Sciatic nerve (tissue), 2 donors: Measurements from ENCODE around the gene PRKCH. TPM values are rescaled to one million over a fixed set of nuclear protein-coding genes. Genes with fewer than 3 reads are reported as not detected.

Experiments
- ATAC-seq: fragments of 200-7000 bp; cut with Tn5 transposase; one replicate; pipeline ENCODE4 v1.9.1; 2020; ENCODE audit warnings: mild to moderate bottlenecking, moderate library complexity
- DNase-seq: peaks from one replicate; pipeline ENCODE4 v3.0.0-alpha.2; 2020; ENCODE audit warnings: low spot score
- intact Hi-C: fragments of 100-400 bp; cut with DNase I; formaldehyde crosslinking; loops from one replicate; pipeline ENCODE4 v1.14.2; 2022
- total RNA-seq: library from RNA; stranded (reverse); fragmentation: NEBNext Ultra II Directional; extraction: Animal tissue kit (Norgen Biotek cat#: 25700); gene quantifications from one replicate; pipeline ENCODE4 v1.2.1, GENCODE V29; 2021
- donor health status: DM: no; HTN: no; CAD: no.
- donor health status: DM: no; HTN: no; CAD: no.

PRKCH gene
- total RNA-seq, 1 donor from 2014 or later: 52.9 TPM

DNA sequence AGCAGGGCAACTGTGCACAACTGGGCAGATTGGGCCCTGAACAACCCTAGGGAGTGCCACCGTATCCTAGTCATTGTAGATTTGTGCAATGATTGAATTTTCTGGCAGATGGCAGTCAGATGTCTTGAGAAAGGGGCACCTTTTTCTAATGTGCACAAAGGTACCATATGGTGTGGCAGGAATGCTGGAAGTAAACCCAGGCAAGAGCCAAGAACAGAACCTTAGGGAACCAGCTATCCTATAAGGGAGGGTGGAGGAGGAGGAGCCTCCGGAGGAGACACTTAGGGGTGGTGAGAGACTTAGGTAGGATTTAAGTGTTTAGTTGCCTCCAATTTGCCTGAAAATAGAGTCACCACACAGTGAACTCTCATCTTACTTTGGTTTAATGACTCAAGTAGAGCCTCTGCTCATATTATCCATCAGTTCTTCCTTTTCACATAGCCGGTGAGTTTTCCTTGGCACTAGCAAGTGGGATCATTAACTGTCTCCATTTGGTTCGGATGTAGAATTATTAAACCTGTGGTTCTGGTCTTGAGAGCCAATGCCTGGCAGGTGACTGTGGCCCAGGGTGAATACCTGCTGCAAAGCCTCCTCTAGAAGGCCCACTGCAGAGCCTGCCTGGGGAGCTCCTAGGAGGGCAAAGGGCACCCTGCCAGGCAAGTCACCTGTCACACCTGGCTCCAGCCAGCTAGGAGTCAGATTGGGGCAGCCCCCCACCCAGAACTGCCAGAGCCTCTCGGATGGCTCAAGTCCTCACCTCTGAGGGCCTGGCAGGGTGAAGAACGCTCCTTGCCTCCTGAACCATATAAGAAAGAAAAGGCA lies 189.6 kb downstream of the PRKCH start:
- ATAC-seq (no peak), DNase-seq (no peak)
- intact Hi-C loops: no loop called here

DNA sequence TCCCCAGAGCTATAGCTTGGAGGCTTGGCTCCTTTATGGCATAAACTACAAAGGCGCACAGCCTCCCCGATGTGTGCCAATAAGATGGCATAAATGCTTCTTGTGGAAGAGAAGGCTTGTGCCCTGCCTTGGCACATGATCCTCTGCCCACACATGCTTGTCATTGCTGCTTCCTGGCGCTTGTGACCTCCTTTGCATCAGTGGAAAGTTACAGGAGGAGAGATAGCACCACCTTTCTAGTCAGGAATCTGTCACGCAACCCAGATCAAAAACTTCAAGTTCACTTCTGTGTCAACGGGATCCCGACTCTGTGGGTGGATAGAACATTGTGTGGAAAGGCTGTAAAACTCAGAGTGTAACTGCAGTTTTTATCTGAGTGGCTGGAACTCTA lies 190.2 kb downstream of the PRKCH start:
- DNase-seq: no peak
- peak; percentile 6 for ATAC-seq
- intact Hi-C loops: no loop called here

DNA sequence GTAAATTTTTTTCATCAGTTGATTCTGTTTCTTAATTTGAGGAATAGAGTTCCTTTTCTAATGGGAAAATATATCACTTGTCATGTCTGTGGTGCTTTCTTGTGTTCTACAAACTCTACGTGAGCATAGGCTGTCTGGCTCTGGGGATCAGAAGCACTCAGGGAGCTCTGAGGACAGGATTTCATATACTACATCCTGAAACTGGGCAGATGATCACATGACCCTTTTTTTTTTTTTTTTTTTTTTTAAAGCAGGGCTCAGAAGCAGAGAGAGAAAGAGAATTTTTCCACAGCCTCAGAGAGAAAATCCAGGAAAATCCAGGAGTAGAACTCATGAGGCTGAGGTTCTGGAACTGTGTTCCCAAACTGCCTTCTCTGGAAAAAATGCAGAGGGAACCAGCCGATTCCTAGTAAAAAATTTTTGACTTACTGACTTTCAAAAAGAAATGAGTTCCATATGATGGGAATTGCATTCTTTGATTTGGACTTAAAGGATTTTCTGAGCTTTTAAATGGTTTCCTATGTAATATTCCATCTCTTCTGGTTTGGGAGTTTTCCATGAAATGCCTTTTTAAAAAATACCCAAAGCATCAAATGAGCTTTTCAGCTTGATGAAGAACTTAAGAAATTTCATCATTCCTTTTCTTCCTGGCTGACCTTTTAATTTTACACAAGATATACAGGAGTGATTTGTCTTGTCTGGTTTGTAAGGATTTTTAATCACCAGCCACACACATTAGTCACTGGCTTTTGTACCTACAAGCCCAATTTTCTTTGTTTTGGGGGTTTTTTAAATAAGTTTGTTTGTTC lies 190.9 kb downstream of the PRKCH start:
- peak; percentile 60 for ATAC-seq
- no peak for DNase-seq
- intact Hi-C loops: no loop called here

- intact Hi-C loops: no loop called here
- ATAC-seq (no peak), DNase-seq (no peak)
Measured at GRCh38 chr14:61513986-61514830, 192.8 kb downstream of the PRKCH start.

- DNase-seq: no peak
- no peak for ATAC-seq
- intact Hi-C loops: no loop called here
Measured at GRCh38 chr14:61514927-61515326, 193.5 kb downstream of the PRKCH start.

GRCh38 chr14:61515436-61516117 lies 194.2 kb downstream of the PRKCH start:
- ATAC-seq (no peak), DNase-seq (no peak)
- intact Hi-C loops: no loop called here

DNA sequence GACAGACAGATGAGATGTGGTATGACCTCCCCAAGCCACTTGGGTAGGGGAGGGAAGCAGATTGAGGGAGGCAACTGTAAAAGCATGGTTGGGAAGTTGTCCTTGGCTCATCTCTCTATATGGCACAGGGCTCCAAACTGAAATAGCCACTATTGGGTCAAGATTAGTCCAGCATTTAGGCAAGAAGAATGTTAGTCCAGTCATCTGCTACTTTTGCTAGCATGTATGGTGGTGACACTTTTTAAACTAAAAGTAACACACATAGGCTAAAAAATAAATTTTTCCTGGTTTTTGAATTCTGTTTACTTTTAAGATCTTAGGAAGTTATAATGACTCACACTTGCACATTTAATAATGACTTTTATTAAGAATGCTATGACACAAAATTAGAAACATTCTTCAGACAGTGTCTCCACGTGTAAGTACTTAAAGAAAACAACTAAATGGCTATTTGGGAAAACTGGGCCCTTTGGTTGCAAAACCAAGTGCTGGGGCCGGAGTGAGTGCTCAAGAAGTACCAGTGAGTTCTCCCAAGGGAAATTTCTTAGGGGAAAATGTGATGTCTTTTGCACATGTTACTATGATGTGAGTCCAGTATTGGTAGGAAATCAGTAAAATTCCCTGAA lies 194.9 kb downstream of the PRKCH start:
- intact Hi-C loops: no loop called here
- DNase-seq (no peak), ATAC-seq (no peak)

- peak; percentile 45 for ATAC-seq
- DNase-seq: no peak
- intact Hi-C loops: no loop called here
Measured at GRCh38 chr14:61516964-61517653, 195.7 kb downstream of the PRKCH start.

DNA sequence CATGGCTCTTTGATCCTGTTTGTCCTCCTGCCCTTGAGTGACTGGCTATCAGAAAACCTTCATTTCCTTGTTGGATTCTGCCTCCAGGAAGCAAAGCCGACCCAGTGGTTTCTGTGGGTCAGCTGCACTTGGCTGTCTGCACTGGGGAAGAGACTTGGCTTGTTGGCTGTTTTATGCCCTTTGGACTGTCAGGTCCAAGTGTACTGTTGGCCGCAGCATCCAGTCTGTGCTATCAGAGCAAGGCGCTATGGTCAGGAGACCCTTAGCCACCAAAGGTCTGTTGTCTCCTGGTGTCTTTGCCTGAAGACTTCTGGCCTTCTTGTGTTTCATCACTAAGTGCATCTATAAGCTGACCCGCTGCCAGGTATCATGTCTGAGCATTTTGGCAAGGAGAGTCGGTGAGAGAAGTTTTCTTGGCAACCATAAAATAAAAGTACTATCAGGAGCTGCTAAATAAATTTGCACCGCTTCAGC lies 196.6 kb downstream of the PRKCH start:
- intact Hi-C loops: no loop called here
- DNase-seq (no peak), ATAC-seq (peak; percentile 71)

DNA sequence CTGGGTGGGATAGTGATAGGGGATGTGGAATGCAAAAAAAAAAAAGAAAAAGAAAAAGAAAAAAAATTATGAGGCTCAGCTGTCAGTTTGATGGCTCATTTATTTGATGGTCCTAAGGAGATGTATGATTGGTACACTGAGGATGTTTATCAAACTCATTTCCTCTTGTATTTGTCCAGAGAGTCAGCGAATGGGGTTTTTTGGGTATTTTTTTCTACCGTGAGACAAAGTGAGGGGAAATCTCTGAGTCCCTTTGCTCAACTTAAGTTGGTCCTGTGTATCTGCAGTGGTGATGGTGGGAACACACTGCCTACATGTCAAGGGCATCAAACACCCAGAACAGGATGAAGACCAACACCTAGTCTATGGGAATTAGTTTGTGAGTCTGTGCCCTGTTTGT lies 197.0 kb downstream of the PRKCH start:
- intact Hi-C loops: no loop called here
- no peak for ATAC-seq
- DNase-seq: no peak

GRCh38 chr14:61519106-61519505 lies 197.7 kb downstream of the PRKCH start:
- intact Hi-C loops: no loop called here
- no peak for ATAC-seq
- DNase-seq: no peak

DNA sequence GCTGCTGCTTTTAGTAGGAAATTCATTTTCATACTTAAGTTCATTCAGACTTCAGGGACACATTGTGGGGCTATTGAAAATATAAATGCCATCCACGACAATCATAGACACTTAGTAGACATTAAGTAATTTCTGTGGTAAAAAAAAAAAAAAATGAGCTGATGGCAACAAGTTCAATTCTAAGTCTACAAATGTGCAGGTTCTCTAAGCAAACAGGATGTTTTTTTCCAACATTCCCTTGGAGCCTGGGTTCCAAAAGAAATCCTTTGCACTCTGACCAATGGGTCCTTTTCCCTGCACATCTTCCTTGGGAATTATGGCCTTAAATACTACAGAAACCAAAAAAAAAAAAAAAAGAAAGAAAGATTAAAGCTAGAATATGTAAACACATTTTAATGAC lies 198.4 kb downstream of the PRKCH start:
- DNase-seq (no peak), ATAC-seq (no peak)
- intact Hi-C loops: no loop called here

DNA sequence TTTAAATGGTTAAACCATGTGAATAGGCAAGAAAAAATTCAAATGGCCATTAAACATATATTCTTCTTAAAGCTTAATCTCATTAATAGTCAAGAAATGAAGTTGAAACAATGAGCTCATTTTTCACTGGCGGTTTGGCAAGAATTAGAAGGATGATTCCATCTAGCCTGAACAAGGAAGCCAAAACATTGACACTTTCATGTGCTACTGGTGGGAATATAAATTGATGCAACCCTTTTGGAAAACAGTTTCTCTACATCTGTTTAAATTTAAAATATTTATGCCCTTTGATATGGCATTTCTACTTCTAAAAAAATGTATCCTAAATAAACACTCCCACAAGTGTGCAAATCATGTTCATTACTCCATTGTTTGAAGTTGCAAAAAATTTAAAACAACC lies 199.2 kb downstream of the PRKCH start:
- ATAC-seq: no peak
- DNase-seq: no peak
- intact Hi-C loops: no loop called here

DNA sequence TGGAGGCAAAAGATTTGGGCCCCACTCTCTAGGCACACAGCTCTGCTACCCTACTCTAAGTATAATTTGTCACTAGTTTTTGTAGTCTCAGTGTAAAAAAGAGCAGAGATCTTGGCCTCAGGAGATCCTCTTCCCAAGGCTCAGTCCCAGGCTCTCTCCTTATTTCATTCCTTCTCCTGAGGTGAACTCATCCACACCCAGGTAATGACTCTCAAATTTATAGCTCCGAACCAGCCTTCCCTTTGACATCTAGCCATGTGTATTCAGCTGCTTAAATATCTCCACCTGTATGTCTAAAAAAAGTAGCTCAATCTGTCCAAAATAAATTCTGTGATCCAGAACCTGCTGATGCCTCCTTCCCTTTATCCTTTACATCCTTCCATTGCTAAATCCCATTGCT lies 200.4 kb downstream of the PRKCH start:
- ATAC-seq: no peak
- intact Hi-C loops: no loop called here

DNA sequence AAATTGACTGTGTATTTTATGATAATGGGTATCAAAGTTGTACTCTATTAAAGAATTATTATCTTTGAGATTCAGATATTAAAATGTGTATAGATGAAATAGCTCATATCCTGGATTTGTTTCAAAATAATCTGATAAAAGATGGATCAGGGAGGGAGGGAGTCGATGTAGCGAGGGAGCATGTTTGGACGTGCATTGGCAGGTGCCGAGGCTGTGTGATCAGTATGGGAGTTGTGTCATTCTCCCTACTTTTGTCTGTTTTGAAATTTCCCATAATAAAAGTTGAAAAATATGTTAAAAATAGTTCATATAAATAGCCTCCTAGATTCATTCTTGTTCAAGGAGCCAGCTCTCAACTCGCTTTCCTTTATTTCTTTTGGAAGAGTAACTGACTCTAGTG lies 202.4 kb downstream of the PRKCH start:
- no peak for ATAC-seq
- DNase-seq: no peak
- intact Hi-C loops: no loop called here

More for the DNA sequence above, 200.4 kb downstream of the PRKCH start:
- no peak for DNase-seq

DNA sequence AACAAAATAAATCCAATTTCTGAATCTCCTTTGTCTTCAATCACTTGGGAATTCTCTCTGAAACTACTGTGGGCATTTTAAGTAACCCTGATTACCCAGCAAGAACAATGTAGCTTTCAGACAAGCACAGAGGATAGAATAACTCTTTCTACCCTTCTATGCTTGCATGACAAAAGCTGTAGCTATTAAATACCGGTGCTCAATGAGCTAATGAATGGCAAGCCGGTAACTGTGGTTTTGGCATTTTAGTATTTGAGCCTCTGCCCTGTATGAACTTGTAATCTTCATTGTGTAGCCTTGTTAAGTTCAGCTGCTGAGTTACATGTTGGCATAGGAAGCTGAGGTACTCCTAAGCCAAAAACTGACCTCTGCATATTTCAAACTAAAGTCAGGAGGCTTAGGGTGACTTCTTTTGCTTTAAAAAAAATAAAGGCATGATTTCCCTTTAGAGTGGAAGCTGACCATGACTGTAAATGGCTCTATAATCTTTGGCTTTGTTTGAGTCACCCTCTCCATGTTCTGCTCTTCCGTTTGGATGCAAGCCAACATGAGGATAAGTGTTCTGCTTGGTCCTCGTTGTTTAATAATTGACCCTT lies 202.9 kb downstream of the PRKCH start:
- peak; percentile 40 for ATAC-seq
- intact Hi-C loops: no loop called here
- no peak for DNase-seq

DNA sequence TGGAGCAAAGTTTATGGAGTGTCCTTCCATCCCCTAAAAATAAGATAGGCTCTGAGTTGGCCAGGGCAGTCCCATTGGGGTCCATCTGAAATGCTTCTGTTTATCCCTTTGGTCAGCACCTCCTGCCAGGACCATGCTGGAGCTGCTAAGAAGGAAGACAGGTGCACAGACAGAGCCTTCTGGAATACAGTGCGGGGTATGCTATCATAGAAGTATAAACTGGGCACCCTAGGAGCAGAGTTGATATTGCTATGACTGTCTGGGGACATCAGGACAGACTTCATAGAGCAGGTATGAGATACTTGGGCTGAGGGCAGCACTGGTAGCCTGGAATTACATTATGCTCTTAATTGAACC lies 203.5 kb downstream of the PRKCH start:
- intact Hi-C loops: no loop called here
- peak; percentile 26 for ATAC-seq
- no peak for DNase-seq
